HPDE6-E6E7 (cell line): ENCODE measurements around the gene USP46.
A peak's percentile ranks its signal among the peaks of the same experiment; 100 is the strongest.

Experiments
- DNase-seq: peaks from one replicate; pipeline ENCODE4 v3.0.0; 2011; ENCODE audit warnings: missing footprints; ENCODE audit errors: extremely low spot score

The USP46 gene

GRCh38 chr4:52573551-52573950 is 85.5 kb downstream of the USP46 start:
- no peak for DNase-seq

GRCh38 chr4:52572936-52573485 is 86.1 kb downstream of the USP46 start:
- no peak for DNase-seq

GRCh38 chr4:52568351-52568750 is 90.8 kb downstream of the USP46 start:
- no peak for DNase-seq

- no peak for DNase-seq
Observed at GRCh38 chr4:52566136-52567031, 92.7 kb downstream of the USP46 start.

- DNase-seq = no peak
Observed at GRCh38 chr4:52560844-52561280, 98.2 kb downstream of the USP46 start.

- DNase-seq = no peak
Observed at GRCh38 chr4:52555356-52555716, 103.8 kb downstream of the USP46 start.

- DNase-seq = no peak
Observed at GRCh38 chr4:52554612-52555355, 104.3 kb downstream of the USP46 start.

- no peak for DNase-seq
Observed at GRCh38 chr4:52552778-52553177, 106.3 kb downstream of the USP46 start.

GRCh38 chr4:52551487-52551886 is 107.6 kb downstream of the USP46 start:
- DNase-seq = no peak

- peak; percentile 60 for DNase-seq
Observed at GRCh38 chr4:52550186-52550585, 108.9 kb downstream of the USP46 start.

GRCh38 chr4:52548818-52549570 is 110.1 kb downstream of the USP46 start:
- no peak for DNase-seq

- no peak for DNase-seq
Observed at GRCh38 chr4:52546449-52546848, 112.7 kb downstream of the USP46 start.

GRCh38 chr4:52545099-52546069 is 113.7 kb downstream of the USP46 start:
- peak; percentile 65 for DNase-seq
